HG02759 (cell line): ENCODE measurements around the gene BRICD5.

Experiments
- ATAC-seq: cut with Tn5 transposase; IDR thresholded peaks from one replicate; pipeline ENCODE4 v1.9.1; 2021; ENCODE audit warnings: mild to moderate bottlenecking, moderate library complexity; ENCODE audit not compliant: unreplicated experiment

The BRICD5 gene

DNA sequence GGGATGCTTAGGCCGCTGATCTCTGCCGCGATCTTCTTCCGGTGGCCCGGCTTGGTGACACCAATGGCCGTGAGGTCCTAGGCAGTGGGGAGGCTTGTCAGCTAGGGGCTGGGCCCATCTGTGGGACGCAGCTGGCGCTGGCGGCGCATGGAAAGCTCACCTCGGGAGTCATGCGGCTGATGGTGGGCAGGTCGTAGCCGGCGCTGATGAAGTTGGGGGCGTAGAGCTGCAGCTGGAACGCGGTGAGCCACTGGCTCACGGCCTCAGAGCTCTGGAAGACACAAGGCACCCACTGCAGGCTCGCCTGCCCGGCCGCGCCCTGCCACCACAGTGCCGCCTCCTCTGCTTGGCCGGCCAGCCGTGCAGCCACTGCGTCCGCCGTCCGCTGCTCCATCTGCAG, 27.0 kb downstream of the BRICD5 start:
- ATAC-seq = no peak

- ATAC-seq = no peak
Observed at GRCh38 chr16:2181952-2182351, 28.7 kb downstream of the BRICD5 start.

DNA sequence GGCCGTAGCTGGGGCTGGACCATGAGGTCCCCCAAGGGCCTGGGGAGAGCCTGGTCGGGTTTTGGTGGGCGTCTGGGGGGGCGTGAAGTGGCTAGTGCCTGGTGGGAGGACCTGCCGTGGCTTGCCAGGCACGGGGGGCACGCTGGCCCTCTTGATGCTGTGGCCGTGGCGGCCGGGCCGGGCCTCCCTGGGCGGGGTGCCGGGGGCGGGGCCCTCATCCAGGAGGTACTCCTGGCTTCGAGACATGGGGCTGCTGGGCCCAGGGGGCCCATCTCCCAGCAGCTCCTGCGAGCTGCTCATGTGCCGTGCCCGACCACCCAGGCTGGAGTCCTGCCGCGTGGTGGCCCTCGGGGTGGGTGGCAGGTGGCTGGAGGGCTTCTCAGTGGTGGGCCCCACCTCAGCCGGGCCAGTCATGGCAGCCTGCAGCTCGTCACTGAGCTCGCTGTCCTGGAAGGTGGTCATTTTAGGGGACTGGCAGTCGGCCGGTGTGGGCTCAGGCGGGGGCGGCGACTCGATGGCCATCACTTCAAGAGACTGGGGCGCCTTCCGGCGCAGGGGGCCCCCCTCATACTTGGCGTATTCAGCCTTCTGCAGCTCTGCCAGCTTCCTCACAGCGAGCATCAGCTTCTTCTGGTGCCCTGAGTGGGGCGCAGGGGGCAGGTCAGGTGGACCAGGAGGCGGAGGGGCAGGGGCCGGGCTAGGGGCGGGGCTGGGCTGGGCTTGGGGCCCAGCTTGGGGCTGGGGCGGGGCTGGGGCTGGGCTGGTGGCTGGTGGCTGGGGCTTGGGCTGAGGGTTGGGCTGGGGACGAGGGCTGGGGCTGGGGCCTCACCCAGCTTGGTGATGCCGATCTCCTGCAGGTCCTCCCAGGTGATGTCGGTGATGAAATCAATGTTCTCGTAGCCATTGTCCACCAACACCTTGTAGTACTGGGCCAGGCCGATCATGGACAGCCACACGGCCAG, 29.4 kb downstream of the BRICD5 start:
- no peak for ATAC-seq

DNA sequence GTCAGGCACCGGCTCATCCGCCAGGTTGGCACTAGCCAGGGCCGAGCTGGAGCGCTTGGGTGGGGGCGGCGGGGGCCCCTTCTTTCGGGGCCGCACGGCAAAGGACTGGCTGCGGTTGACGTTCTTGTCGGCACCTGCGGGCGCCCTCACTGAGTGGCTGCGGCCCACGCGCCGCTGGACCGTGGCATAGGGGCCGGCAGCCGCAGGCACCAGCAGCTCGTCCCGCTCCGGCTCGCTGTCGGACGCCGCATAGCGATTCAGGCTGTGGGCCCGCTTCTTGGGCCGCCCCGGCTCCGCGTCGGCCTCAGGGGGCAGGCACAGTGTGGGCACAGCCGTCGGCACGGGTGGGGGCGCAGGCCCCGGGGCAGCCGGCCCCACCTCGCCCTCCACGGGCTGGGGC, 30.2 kb downstream of the BRICD5 start:
- no peak for ATAC-seq

DNA sequence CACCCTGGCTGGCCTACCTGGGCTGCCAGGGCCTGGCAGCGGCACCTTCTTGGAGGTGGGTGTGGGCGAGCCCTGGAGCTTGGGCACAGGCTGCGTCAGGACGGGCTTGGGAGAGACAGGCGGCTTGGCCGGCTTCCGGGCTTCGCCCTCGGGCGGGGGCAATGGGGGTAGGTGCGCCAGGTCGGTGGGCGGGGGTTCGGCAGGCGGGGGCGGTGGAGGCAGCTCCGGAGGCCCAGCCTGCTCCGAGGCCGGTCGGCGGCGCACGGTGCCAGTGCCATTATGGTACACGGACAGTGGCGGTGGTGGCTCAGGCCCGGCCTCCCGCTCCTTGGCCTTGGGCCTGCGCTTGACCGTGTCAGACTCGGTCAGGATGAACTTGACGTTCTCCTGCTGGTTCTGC, 31.1 kb downstream of the BRICD5 start:
- ATAC-seq = no peak

- ATAC-seq = no peak
Observed at GRCh38 chr16:2179107-2179501, 31.6 kb downstream of the BRICD5 start.

- no peak for ATAC-seq
Observed at GRCh38 chr16:2178321-2179106, 32.1 kb downstream of the BRICD5 start.

- no peak for ATAC-seq
Observed at GRCh38 chr16:2177561-2177960, 33.1 kb downstream of the BRICD5 start.

DNA sequence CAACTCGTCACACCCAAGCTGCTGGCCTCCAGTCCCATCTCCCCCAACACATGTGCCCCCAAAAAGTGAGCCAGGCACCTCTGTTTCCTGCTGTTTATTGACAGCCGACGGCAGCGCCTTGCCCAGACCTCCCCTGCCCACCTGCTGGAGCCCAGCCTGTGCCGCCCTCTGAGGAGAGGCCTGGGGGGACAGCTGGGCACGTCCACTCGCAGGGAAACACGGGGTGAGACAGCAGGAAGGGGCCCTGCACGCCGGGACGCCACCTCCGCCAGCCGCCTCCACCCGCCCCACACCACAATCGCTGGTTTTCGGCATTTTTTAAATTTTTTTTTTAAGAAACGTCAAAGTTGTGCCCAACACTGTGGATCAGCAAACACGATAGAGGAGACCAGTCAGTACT, 33.6 kb downstream of the BRICD5 start:
- ATAC-seq = no peak

DNA sequence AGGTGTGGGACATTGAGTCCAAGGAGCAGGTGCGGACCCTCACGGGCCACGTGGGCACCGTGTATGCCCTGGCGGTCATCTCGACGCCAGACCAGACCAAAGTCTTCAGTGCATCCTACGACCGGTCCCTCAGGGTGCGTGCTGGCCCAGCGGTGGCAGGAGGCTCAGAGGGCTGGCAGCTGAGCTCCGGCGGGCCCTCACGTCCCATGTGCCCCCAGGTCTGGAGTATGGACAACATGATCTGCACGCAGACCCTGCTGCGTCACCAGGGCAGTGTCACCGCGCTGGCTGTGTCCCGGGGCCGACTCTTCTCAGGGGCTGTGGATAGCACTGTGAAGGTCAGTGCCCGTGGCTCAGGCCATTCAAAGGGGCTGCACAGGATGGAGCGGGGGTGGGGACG, 34.6 kb downstream of the BRICD5 start:
- ATAC-seq = no peak

DNA sequence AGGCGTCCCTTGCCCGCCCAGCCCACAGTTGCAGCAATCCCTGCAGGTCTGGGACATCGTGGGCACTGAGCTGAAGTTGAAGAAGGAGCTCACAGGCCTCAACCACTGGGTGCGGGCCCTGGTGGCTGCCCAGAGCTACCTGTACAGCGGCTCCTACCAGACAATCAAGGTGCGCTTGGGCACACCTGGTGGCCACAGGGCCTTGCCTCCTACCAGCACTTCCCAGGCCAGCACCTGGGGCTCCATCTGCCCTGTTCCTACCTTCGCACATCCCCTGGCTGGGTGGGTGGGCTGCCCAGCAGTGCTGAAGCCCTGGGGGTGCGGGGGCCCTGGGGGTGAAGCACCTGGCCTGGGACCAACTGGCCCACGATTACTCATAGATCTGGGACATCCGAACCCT, 35.2 kb downstream of the BRICD5 start:
- ATAC-seq = no peak

- ATAC-seq = no peak
Observed at GRCh38 chr16:2174396-2175131, 36.1 kb downstream of the BRICD5 start.

GRCh38 chr16:2173916-2174315, 36.7 kb downstream of the BRICD5 start:
- no peak for ATAC-seq

DNA sequence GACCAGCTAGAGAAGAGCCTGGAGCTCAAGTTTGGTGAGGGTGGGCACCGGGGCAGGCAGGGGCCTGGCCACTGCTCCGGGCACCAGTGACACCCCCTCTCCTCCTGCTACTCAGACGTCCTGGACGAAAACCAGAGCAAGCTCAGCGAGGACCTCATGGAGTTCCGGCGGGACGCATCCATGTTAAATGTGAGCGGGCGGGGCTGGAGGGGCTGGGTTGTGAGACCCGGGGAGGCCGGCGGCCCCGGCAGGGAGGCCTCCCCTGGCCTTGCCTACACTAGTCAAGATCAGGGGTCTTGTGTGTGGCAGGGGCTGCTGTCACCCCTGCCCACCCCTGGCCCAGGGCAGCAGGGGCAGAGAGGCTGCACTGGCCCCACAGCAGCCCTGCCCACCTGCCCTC, 37.3 kb downstream of the BRICD5 start:
- no peak for ATAC-seq

DNA sequence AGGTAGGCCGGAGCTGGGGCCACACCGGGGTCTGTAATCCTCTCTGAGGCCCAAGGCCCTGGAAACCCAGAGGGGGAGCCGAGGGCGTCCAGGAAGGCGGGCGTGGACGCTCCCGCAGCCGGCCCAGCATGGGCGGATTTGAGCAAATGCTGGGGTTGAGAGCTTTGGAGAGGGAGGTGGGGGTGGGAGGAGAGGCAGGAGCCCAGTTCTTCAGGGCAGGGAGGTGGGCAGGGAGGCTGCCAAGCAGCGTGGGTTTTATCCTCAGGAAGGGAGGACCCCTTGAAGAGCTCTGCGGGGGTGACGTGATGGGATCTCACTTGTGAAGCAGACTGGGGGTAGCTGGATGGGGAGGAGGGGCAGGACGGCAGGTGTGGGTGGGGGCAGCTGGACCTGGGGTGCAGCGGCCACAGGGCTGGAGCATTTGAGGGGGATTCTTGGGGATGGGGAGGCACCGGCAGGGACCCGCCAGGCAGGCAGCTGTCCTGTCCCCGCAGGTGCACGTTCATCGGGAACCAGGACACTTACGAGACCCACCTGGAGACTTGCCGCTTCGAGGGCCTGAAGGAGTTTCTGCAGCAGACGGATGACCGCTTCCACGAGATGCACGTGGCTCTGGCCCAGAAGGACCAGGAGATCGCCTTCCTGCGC, 37.9 kb downstream of the BRICD5 start:
- ATAC-seq = no peak

- ATAC-seq = no peak
Observed at GRCh38 chr16:2171601-2172178, 39.0 kb downstream of the BRICD5 start.

GRCh38 chr16:2170587-2171435, 39.9 kb downstream of the BRICD5 start:
- no peak for ATAC-seq

DNA sequence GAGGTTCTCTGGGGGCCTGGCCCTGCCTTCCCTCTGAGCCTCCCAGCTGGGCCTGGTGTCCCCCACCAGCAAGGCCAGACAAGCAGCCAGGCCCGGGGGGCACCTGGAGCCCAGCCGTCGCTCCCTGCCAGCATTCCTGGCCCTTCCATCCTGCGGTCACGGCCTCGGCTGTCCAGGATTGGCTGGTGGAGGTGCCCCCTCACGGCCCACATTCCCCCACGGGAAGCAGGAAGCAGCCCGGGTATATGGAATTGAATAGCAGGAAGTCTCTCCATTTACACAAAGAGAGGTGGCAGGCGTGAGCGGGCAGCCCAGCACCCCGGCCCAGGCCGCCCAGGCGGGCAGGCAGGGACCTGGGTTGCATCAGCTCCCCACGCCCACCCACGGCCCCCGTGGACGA, 40.6 kb downstream of the BRICD5 start:
- no peak for ATAC-seq

- no peak for ATAC-seq
Observed at GRCh38 chr16:2167068-2167638, 43.5 kb downstream of the BRICD5 start.
